ENCODE data around the gene ADARB2. TPM values are rescaled to one million over a fixed set of nuclear protein-coding genes. Genes with fewer than 3 reads are reported as not detected.

ADARB2 gene
- total RNA-seq, 1 donor from 2014 or later: not detected

DNA sequence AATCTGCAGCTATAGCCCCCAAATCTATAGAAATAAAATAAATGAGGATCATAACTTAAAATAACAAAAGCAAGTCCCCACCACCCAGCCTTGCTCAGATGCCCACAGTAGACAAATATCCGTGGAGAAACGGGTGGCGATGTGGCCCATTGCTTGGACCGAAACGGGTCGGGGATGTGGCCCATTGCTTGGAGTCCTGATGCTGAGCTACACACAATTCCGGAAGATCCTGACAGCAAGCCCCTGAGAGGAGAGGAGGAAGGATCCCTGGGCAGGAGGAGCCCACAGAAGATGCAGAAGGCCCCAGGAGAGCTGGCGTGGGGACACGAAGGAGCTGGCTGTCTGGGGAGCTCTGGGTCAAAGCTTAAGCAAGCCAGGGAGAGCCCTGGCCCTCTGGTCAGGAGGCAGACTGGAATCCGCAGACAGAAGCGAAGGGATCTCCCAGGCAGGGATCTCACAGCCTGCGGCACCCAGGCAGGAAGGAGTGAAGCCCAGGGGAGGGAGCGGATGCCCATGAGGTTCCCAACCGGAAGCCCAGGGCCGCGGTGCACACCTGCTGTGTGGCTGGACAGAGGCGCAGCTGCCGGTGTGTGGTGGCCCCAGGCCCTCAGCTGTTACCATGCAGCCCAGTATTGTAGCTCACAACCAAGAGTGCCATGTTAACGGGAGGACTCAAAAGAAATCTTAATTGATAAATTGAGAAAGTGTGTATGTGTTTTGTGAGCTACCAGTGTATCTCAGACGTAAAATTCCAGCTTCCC lies 138.8 kb downstream of the ADARB2 start:
- no peaks in the 10 kb centered on the region for H3K27me3 ChIP-seq
- intact Hi-C loops (cut with DNase I): no loop called here
- H3K36me3 ChIP-seq: no peaks in the 10 kb centered on the region
- no peak for TF ChIP-seq CTCF (IDR thresholded peaks at IDR 0.05)
- no peak overlapping the region for H3K27ac ChIP-seq
- no peaks in the 10 kb centered on the region for H3K4me1 ChIP-seq
- H3K9me3 ChIP-seq: no peaks in the 10 kb centered on the region
- no peak for DNase-seq (ENCODE audit: low spot score in 2 of 2)
- H3K4me3 ChIP-seq: no peak overlapping the region

GRCh38 chr10:1597370-1598146 lies 139.8 kb downstream of the ADARB2 start:
- no peak for DNase-seq (ENCODE audit: low spot score in 2 of 2)
- TF ChIP-seq CTCF (IDR thresholded peaks at IDR 0.05): no peak
- Histone ChIP-seq H3K9me3 (no peaks in the 10 kb centered on the region), H3K27ac (no peak overlapping the region), H3K36me3 (no peaks in the 10 kb centered on the region), H3K4me3 (no peak overlapping the region), H3K4me1 (no peaks in the 10 kb centered on the region), H3K27me3 (no peaks in the 10 kb centered on the region)
- intact Hi-C loops (cut with DNase I): no loop called here

DNA sequence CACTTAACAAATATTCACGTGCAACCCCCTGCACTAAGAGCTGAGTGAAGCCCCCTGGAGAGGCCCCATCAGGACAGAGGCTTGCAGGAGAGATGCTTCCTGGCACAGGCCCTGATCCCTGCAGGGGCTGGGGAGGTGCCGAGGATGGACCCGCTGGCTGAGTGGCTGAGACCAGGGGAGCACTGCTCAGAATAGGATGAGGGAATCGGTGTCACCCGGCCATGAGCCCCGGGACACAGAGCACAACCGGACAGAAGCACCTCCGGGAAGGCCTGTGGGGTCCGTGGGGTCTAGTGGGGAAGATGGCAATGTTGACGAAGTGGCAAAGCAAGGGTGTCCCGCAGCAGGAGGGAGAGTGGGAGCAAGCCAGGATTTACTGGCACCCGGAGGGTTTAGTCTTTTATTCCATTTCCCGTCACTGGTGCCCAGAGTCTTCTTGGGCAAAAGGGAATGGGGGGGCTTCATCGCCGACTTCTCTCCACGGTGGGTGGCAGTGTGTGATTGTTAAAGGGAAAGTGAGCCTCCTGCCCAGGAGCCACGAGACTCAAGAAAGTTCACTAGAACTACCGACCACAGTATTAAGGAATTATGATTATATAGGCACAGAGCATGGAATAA lies 140.7 kb downstream of the ADARB2 start:
- Histone ChIP-seq H3K27me3 (no peaks in the 10 kb centered on the region), H3K36me3 (no peaks in the 10 kb centered on the region), H3K9me3 (no peaks in the 10 kb centered on the region), H3K27ac (no peak overlapping the region), H3K4me1 (no peaks in the 10 kb centered on the region), H3K4me3 (no peak overlapping the region)
- TF ChIP-seq CTCF (IDR thresholded peaks at IDR 0.05): no peak
- intact Hi-C loops (cut with DNase I): no loop called here
- DNase-seq (ENCODE audit: low spot score in 2 of 2): no peak

- H3K4me1 ChIP-seq: no peaks in the 10 kb centered on the region
- no peak overlapping the region for H3K27ac ChIP-seq
- no peak for TF ChIP-seq CTCF (IDR thresholded peaks at IDR 0.05)
- DNase-seq (ENCODE audit: low spot score in 2 of 2): no peak
- no peaks in the 10 kb centered on the region for H3K36me3 ChIP-seq
- H3K4me3 ChIP-seq: no peak overlapping the region
- no peaks in the 10 kb centered on the region for H3K27me3 ChIP-seq
- no peaks in the 10 kb centered on the region for H3K9me3 ChIP-seq
- intact Hi-C loops (cut with DNase I): no loop called here
Observed at GRCh38 chr10:1595726-1596125, 141.6 kb downstream of the ADARB2 start.

- TF ChIP-seq CTCF (IDR thresholded peaks at IDR 0.05): no peak
- Histone ChIP-seq H3K4me1 (no peaks in the 10 kb centered on the region), H3K36me3 (no peaks in the 10 kb centered on the region), H3K27ac (no peak overlapping the region), H3K9me3 (no peaks in the 10 kb centered on the region), H3K27me3 (no peaks in the 10 kb centered on the region), H3K4me3 (no peak overlapping the region)
- intact Hi-C loops (cut with DNase I): no loop called here
- no peak for DNase-seq (ENCODE audit: low spot score in 2 of 2)
Observed at GRCh38 chr10:1595242-1595600, 142.1 kb downstream of the ADARB2 start.

Data from ascending aorta (tissue), 2 donors.